ENCODE measurements around the gene TENT4A.

Gene TENT4A

DNA sequence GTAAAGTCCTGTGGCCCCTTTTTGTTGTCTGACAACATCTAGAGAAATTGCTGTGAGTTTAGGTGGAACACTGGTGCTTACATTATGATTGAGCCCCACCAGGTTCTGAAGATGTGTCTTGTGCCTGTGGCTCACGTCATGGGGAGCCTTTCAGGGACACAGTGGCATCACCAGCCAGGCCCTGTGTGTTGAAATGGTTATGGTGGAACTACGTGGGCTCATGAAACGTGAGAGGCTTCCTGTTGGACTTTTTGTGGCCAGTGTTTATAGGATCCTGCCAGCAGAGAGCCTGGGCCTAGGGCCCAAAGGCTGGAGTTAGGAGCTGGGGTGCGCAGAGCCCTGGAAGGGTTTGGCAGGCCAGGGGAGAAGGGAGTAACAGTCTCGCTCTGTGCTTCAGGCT lies 46.8 kb downstream of the TENT4A start:
- Histone ChIP-seq H3K4me1 (ENCODE audit: control insufficient read depth, insufficient read depth, low read length) (no peaks in the 10 kb centered on the region), H3K9me3 (ENCODE audit: control insufficient read depth, low read length) (no peaks in the 10 kb centered on the region), H3K27me3 (ENCODE audit: control insufficient read depth, insufficient read depth, low read length) (no peaks in the 10 kb centered on the region), H3K4me3 (ENCODE audit: low read length) (no peak overlapping the region), H3K36me3 (ENCODE audit: control insufficient read depth, insufficient read depth, low read length) (peaks cover 10% of the 10 kb centered on the region), H3K9ac (ENCODE audit: low read length) (no peak overlapping the region)

DNA sequence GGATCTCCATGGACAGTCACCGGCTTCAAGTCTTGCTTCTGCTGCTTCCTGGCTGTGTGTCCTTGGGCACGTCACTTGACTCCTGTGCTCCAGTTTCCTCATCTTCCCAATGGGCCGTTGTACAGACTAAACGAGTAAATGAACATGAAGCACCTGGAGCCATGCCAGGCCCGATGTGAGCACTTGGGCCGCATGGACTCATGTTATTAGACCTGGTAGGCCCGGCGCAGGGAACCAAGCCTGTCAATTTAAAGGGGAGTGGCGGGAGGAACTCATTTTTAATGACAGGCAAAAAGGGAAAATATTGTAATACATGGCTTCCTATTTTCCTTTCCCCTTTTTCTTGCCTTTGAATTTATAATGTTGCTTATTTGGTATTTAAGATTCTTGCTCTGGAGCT lies 47.5 kb downstream of the TENT4A start:
- Histone ChIP-seq H3K9ac (ENCODE audit: low read length) (no peak overlapping the region), H3K36me3 (ENCODE audit: control insufficient read depth, insufficient read depth, low read length) (peaks cover 6% of the 10 kb centered on the region), H3K4me1 (ENCODE audit: control insufficient read depth, insufficient read depth, low read length) (peaks cover 4% of the 10 kb centered on the region), H3K27me3 (ENCODE audit: control insufficient read depth, insufficient read depth, low read length) (no peaks in the 10 kb centered on the region), H3K9me3 (ENCODE audit: control insufficient read depth, low read length) (no peaks in the 10 kb centered on the region), H3K4me3 (ENCODE audit: low read length) (no peak overlapping the region)

DNA sequence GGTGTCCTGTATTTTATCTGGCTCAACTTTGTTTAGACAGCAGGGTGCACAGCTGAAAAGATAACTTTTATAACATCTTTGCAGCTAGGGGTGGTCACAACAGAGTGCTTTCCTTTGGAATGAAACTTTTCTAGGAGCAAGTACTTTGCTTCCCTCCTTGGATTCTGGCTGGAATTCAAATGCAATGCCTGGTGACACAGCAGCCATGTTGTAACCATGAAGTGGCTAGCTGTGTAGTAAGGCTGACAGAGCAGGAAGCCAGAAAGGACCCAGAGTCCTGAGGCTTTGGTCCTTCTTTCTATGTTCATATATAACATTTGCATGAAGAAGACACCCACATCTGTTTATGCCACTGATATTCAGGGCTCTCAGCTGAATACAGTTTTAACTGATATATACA lies 48.1 kb downstream of the TENT4A start:
- Histone ChIP-seq H3K27me3 (ENCODE audit: control insufficient read depth, insufficient read depth, low read length) (no peaks in the 10 kb centered on the region), H3K9me3 (ENCODE audit: control insufficient read depth, low read length) (no peaks in the 10 kb centered on the region), H3K4me3 (ENCODE audit: low read length) (no peak overlapping the region), H3K36me3 (ENCODE audit: control insufficient read depth, insufficient read depth, low read length) (peaks cover under 1% of the 10 kb centered on the region), H3K4me1 (ENCODE audit: control insufficient read depth, insufficient read depth, low read length) (peaks cover 10% of the 10 kb centered on the region), H3K9ac (ENCODE audit: low read length) (no peak overlapping the region)

DNA sequence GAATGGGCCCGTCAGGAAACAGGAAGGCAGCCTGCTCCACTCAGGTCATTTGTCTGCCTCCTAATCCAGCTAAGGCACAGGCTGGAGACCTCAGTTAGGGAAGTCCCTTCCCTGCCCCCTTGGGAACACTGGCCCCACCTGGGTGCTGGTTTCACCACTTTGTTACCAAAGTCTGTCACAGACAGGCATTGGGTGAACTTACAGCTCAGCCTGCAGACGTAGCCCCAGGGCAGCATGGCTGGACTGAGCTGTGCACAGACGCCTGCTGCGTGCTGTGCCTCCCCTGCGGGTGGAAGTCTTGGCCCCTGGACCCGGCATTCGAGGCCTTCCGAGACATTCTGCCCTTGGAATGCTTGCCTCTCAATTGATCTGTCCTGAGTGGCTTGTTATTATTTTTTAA lies 48.9 kb downstream of the TENT4A start:
- H3K4me1 ChIP-seq (ENCODE audit: control insufficient read depth, insufficient read depth, low read length) = peaks cover 16% of the 10 kb centered on the region
- no peak overlapping the region for H3K9ac ChIP-seq (ENCODE audit: low read length)
- no peaks in the 10 kb centered on the region for H3K9me3 ChIP-seq (ENCODE audit: control insufficient read depth, low read length)
- H3K36me3 ChIP-seq (ENCODE audit: control insufficient read depth, insufficient read depth, low read length) = no peaks in the 10 kb centered on the region
- H3K27me3 ChIP-seq (ENCODE audit: control insufficient read depth, insufficient read depth, low read length) = no peaks in the 10 kb centered on the region
- no peak overlapping the region for H3K4me3 ChIP-seq (ENCODE audit: low read length)

DNA sequence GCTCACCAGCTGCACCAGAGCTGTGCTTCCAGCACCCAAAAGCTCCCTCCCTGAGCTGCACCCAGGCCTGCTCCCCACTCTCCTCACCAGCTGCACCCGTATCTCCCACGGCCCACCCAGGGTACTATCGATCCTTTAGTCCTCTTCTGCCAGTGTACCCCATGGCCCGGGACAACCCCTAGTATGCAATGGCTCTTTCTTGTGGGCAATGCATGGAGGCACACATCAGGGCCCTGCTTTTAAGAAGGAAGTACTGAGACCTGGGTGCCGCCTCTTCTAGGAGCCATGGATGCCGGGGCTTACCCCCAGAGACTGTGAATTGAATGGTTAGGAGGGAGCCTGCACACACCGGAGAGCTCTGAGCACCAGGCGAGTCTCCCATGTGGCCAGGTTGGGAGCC lies 49.5 kb downstream of the TENT4A start:
- H3K4me1 ChIP-seq (ENCODE audit: control insufficient read depth, insufficient read depth, low read length) = peaks cover 16% of the 10 kb centered on the region
- H3K9ac ChIP-seq (ENCODE audit: low read length) = no peak overlapping the region
- H3K36me3 ChIP-seq (ENCODE audit: control insufficient read depth, insufficient read depth, low read length) = no peaks in the 10 kb centered on the region
- no peaks in the 10 kb centered on the region for H3K9me3 ChIP-seq (ENCODE audit: control insufficient read depth, low read length)
- no peaks in the 10 kb centered on the region for H3K27me3 ChIP-seq (ENCODE audit: control insufficient read depth, insufficient read depth, low read length)
- no peak overlapping the region for H3K4me3 ChIP-seq (ENCODE audit: low read length)

DNA sequence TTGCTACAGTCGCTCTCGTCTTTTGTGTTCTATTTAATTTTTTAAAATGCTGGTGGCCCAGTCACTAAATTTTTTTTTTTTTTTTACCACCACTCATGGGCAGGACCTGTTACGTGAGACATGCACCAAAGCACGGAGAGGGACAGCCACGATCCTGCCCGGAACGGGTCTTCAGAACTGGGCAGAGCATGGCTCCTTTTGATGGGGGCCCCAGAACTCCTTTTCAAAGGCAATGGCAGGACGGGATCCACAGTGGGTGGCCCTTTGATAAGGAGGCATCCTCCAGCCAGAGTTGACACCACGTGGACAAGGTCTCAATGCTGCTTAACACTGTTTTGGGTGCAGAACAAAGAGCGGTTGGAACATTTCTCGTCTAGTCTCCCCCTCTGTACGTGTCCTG lies 50.0 kb downstream of the TENT4A start:
- Histone ChIP-seq H3K9ac (ENCODE audit: low read length) (no peak overlapping the region), H3K36me3 (ENCODE audit: control insufficient read depth, insufficient read depth, low read length) (no peaks in the 10 kb centered on the region), H3K4me1 (ENCODE audit: control insufficient read depth, insufficient read depth, low read length) (peaks cover 16% of the 10 kb centered on the region), H3K4me3 (ENCODE audit: low read length) (no peak overlapping the region), H3K9me3 (ENCODE audit: control insufficient read depth, low read length) (no peaks in the 10 kb centered on the region), H3K27me3 (ENCODE audit: control insufficient read depth, insufficient read depth, low read length) (no peaks in the 10 kb centered on the region)

DNA sequence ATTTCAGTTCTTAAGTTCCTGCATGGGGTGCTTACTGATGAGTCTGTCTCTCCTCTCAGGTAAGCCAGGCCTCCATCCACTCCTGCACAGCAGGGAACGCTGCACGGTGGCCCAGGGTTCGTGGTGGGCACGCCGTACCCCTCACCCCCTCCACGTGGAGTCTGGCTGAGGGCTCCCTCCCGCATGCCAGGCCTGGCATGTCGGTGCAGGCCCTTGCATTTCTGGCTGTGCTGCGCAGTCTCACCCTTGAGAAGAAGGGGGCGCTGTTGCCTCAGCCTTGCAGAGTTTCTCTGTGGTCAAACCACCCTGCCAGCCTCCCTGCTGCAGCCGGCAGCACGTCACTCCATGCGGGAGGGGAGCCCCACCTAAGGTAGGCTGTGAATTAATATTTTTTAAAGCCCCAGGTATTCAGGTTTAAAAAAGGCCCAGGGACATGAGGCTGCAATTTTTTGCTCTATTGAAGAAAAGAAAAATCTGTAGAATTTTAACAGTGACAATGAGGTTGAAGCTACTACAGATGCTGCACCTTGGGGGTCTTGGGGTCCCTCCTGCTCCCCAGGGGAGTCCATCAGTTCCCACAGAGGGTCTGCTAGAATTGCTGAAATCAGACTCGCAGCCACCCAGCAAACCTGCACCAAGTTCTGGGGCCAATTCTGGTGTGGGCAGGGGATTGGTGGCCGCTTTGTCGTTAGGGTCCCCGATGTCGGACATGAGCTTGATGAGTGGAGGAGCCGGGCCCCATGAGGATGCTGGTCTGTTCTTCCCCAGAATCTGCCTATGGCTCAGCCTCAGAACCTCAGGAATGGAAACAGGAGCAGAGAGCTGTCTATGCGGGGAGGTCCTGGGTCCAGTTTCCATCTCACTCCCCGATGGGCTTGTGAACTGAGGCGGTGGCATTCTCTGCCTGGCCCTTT lies 52.6 kb downstream of the TENT4A start:
- no peaks in the 10 kb centered on the region for H3K27me3 ChIP-seq (ENCODE audit: control insufficient read depth, insufficient read depth, low read length)
- no peak overlapping the region for H3K9ac ChIP-seq (ENCODE audit: low read length)
- H3K4me1 ChIP-seq (ENCODE audit: control insufficient read depth, insufficient read depth, low read length) = peaks cover 16% of the 10 kb centered on the region
- H3K36me3 ChIP-seq (ENCODE audit: control insufficient read depth, insufficient read depth, low read length) = no peaks in the 10 kb centered on the region
- no peak overlapping the region for H3K4me3 ChIP-seq (ENCODE audit: low read length)
- H3K9me3 ChIP-seq (ENCODE audit: control insufficient read depth, low read length) = no peaks in the 10 kb centered on the region

DNA sequence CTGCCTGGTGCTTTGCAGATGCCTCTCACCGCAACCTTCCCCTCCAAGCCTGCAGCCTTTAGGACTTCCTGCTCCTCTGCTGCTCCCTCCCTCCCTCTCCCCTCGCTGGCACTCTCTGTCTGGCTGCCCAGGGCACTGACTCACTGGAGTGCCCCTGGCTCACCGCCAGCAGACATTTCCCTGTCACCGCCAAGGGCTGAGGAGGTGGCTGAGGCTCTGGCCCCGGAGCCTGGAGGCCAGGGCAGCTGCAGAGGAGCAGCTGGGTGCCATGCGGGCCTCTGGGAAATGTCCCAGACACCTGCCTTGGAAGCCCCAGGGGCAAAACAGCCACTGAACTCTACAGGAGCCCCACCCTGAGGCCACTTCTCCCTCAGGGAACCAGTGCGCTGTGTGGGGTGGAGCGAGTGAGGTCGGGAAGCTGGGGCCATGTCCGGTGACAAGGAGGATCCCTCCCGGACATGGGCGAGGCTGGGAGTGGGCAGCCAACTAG lies 53.4 kb downstream of the TENT4A start:
- Histone ChIP-seq H3K4me1 (ENCODE audit: control insufficient read depth, insufficient read depth, low read length) (peaks cover 16% of the 10 kb centered on the region), H3K36me3 (ENCODE audit: control insufficient read depth, insufficient read depth, low read length) (no peaks in the 10 kb centered on the region), H3K27me3 (ENCODE audit: control insufficient read depth, insufficient read depth, low read length) (no peaks in the 10 kb centered on the region), H3K9ac (ENCODE audit: low read length) (peak overlapping the region; percentile 8), H3K4me3 (ENCODE audit: low read length) (no peak overlapping the region), H3K9me3 (ENCODE audit: control insufficient read depth, low read length) (no peaks in the 10 kb centered on the region)

DNA sequence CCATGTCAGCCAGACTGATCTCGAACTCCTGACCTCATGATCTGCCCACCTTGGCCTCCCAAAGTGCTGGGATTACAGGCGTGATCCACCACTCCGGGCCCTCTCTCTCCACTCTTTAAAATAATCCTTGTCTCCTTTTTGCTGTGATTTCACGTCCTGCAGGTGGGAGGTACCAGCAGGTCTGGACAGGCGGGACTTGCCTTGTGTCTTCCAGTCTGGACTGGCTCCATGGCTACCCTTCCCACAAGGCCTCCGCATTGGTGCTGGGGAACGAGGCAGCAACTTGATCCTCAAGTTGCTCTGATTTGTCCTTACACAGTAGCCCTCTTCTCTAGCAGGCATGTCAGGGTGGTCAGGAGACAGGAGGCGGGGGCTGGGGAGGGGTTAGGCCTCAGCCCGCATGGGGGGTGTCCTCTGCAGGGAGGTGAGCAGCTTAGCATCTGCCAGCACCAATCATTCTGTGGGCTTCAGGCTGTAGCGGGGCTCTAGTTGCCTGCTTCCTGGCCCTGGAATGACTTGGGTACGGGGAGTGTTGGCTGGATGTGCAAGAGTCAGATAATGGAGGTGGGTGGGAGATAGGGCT lies 54.3 kb downstream of the TENT4A start:
- Histone ChIP-seq H3K27me3 (ENCODE audit: control insufficient read depth, insufficient read depth, low read length) (no peaks in the 10 kb centered on the region), H3K4me3 (ENCODE audit: low read length) (no peak overlapping the region), H3K4me1 (ENCODE audit: control insufficient read depth, insufficient read depth, low read length) (peaks cover 16% of the 10 kb centered on the region), H3K9ac (ENCODE audit: low read length) (no peak overlapping the region), H3K9me3 (ENCODE audit: control insufficient read depth, low read length) (no peaks in the 10 kb centered on the region), H3K36me3 (ENCODE audit: control insufficient read depth, insufficient read depth, low read length) (no peaks in the 10 kb centered on the region)

DNA sequence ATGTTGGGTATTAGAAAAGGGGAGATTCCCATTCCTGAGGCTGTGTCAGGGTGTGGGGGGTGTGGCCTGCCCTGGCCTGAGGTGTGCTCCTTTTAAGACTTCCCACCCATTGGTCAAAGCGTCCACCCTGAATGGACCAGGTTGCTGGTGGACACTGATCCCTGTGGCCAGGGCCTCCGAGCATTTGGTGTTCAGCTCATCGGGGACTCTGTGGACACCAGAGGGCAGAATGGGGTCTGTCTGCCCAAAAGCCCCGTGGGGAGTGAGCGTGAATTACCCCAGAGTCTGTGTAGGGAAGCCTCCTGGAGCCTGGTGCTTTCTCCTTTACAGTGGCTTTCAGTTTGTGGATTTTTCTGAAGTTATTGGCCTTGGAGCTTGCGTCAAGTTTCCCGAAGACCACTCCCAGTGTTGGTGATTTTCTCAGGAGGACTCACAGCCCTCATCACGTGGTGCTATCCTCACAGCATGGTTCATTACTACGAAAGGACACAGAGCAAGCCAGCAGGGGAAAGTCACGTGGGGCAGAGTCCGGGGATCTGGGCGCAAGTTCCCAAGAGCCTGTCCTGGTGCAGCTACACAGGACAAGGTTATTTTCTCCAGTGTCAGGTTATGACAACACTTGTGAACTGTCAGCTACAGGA lies 55.5 kb downstream of the TENT4A start:
- no peaks in the 10 kb centered on the region for H3K9me3 ChIP-seq (ENCODE audit: control insufficient read depth, low read length)
- no peak overlapping the region for H3K9ac ChIP-seq (ENCODE audit: low read length)
- H3K27me3 ChIP-seq (ENCODE audit: control insufficient read depth, insufficient read depth, low read length) = peaks cover 6% of the 10 kb centered on the region
- H3K4me3 ChIP-seq (ENCODE audit: low read length) = no peak overlapping the region
- no peaks in the 10 kb centered on the region for H3K36me3 ChIP-seq (ENCODE audit: control insufficient read depth, insufficient read depth, low read length)
- H3K4me1 ChIP-seq (ENCODE audit: control insufficient read depth, insufficient read depth, low read length) = peaks cover 16% of the 10 kb centered on the region

DNA sequence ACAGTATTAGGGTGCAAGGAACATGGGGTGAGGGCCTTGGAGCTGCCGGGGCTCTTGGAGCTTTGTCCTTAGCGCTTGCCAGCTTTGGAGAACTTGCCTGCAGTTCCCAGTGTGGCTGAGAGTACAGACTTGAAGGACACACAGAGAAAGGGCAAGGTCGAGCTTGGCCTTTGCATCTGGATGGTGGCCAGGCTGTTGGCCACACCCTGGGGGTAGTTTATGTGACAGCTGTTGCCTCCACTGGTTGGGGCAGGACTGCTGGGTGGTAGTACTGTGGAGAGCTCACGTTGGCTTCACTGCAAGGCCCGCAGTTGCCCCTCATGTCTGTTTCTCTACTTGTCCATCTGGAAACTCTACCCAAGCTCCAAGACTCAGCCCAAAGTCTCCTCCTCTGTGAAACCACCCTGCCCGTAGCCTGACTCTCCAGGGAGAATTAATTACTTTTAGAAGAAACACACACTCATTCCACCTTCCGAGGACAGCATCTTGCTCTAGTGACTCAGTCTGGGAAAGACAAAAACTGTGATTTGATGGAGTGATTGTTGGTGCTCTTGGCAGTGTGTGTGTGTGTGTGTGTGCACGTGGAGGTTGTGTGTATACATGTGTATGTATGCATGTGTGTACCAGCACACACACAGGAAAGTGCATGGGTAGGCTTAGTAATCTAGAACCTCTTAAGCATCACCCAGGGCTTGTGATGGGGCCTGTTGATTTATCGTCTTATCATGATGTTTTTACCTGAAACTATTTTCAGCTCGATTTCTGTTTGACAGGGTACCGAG lies 57.8 kb downstream of the TENT4A start:
- Histone ChIP-seq H3K27me3 (ENCODE audit: control insufficient read depth, insufficient read depth, low read length) (peaks cover 6% of the 10 kb centered on the region), H3K9me3 (ENCODE audit: control insufficient read depth, low read length) (no peaks in the 10 kb centered on the region), H3K4me1 (ENCODE audit: control insufficient read depth, insufficient read depth, low read length) (peaks cover 8% of the 10 kb centered on the region), H3K4me3 (ENCODE audit: low read length) (no peak overlapping the region), H3K9ac (ENCODE audit: low read length) (no peak overlapping the region), H3K36me3 (ENCODE audit: control insufficient read depth, insufficient read depth, low read length) (no peaks in the 10 kb centered on the region)
